WTC11 (cell line): Measurements from ENCODE around the gene TNFRSF6B. TPM values are rescaled to one million over a fixed set of nuclear protein-coding genes. Genes with fewer than 3 reads are reported as not detected.

Experiments used
- ATAC-seq: fragments of 200-7000 bp; cut with Tn5 transposase; 2 replicates; pipeline ENCODE4 v1.10.0; 2021; ENCODE audit warnings: mild to moderate bottlenecking, moderate library complexity
- CTCF ChIA-PET: fragments of 300-600 bp; sonication (Branson Sonifier 250); formaldehyde crosslinking; loops from one replicate; lab custom pipeline; 2021; ENCODE audit warnings: antibody characterized with exemption; lab: Charles Lee
- POLR2A ChIA-PET: fragments of 350-600 bp; sonication (Branson Sonifier 250); formaldehyde crosslinking; loops from one replicate; lab custom pipeline; 2021; ENCODE audit warnings: antibody characterized with exemption; lab: Charles Lee
- DNase-seq: peaks from one replicate; pipeline ENCODE4 v3.0.0; 2021; ENCODE audit warnings: low spot score
- H3K27ac Mint-ChIP-seq: 2 replicates; pipeline ENCODE4 v1.8.0; 2021; ENCODE audit warnings: mixed read lengths
- H3K27me3 Mint-ChIP-seq: 2 replicates; pipeline ENCODE4 v1.8.0; 2021; ENCODE audit warnings: low read depth, mild to moderate bottlenecking, moderate library complexity, mixed read lengths
- H3K36me3 Mint-ChIP-seq: 2 replicates; pipeline ENCODE4 v1.8.0; 2021; ENCODE audit warnings: mixed read lengths
- H3K4me1 Mint-ChIP-seq: 2 replicates; pipeline ENCODE4 v1.8.0; 2022; ENCODE audit warnings: mixed read lengths
- H3K4me3 Mint-ChIP-seq: 2 replicates; pipeline ENCODE4 v1.8.0; 2021; ENCODE audit warnings: mild to moderate bottlenecking, moderate library complexity, mixed read lengths
- H3K9me3 Mint-ChIP-seq: 2 replicates; pipeline ENCODE4 v1.8.0; 2021; ENCODE audit warnings: mixed read lengths
- E2F4 ChIP-seq: sonication (generic); formaldehyde crosslinking; IDR thresholded peaks from 2 replicates; pipeline ENCODE4 v1.8.1; 2022; ENCODE audit warnings: low read depth, mild to moderate bottlenecking, moderate library complexity, missing genetic modification reagents, borderline replicate concordance
- ELF4 ChIP-seq: sonication (generic); formaldehyde crosslinking; IDR thresholded peaks from 2 replicates; pipeline ENCODE4 v1.8.1; 2022; ENCODE audit warnings: low read depth, mild to moderate bottlenecking, moderate library complexity, missing genetic modification reagents
- ETV6 ChIP-seq: sonication (generic); formaldehyde crosslinking; IDR thresholded peaks from 2 replicates; pipeline ENCODE4 v1.8.1; 2022; ENCODE audit warnings: mild to moderate bottlenecking, missing genetic modification reagents
- FOXP4 ChIP-seq: sonication (generic); formaldehyde crosslinking; IDR thresholded peaks from 2 replicates; pipeline ENCODE4 v1.8.0; 2022; ENCODE audit warnings: mild to moderate bottlenecking, missing genetic modification reagents
- GABPB1 ChIP-seq: sonication (generic); formaldehyde crosslinking; IDR thresholded peaks from 2 replicates; pipeline ENCODE4 v1.8.1; 2023; ENCODE audit warnings: mild to moderate bottlenecking, missing genetic modification reagents
- GTF2I ChIP-seq: fragments of 250-450 bp; sonication (Bioruptor Pico); conservative IDR thresholded peaks from 2 replicates; pipeline ENCODE4 v1.4.0; 2021; ENCODE audit warnings: mild to moderate bottlenecking
- HMGXB4 ChIP-seq: sonication (generic); formaldehyde crosslinking; IDR thresholded peaks from 2 replicates; pipeline ENCODE4 v1.8.1; 2023; ENCODE audit warnings: mild to moderate bottlenecking, moderate library complexity, missing genetic modification reagents
- MYBL2 ChIP-seq: sonication (generic); formaldehyde crosslinking; IDR thresholded peaks from 2 replicates; pipeline ENCODE4 v1.8.1; 2023; ENCODE audit warnings: mild to moderate bottlenecking, moderate library complexity, missing genetic modification reagents
- NR3C1 ChIP-seq: sonication (generic); formaldehyde crosslinking; conservative IDR thresholded peaks from 2 replicates; pipeline ENCODE4 v1.8.1; 2023; ENCODE audit warnings: low read depth, mild to moderate bottlenecking, missing genetic modification reagents
- total RNA-seq: library from RNA; stranded (reverse); gene quantifications from 3 replicates; pipeline ENCODE4 v1.2.3, GENCODE V29; 2021
- TF ChIP-seq, protein P1 (sequence below): sonication (generic); formaldehyde crosslinking; IDR thresholded peaks from 2 replicates; pipeline ENCODE4 v1.8.0; 2022; ENCODE audit warnings: missing genetic modification reagents

The TNFRSF6B gene
- total RNA-seq, 1 experiment from 2014 or later, result not detected

DNA sequence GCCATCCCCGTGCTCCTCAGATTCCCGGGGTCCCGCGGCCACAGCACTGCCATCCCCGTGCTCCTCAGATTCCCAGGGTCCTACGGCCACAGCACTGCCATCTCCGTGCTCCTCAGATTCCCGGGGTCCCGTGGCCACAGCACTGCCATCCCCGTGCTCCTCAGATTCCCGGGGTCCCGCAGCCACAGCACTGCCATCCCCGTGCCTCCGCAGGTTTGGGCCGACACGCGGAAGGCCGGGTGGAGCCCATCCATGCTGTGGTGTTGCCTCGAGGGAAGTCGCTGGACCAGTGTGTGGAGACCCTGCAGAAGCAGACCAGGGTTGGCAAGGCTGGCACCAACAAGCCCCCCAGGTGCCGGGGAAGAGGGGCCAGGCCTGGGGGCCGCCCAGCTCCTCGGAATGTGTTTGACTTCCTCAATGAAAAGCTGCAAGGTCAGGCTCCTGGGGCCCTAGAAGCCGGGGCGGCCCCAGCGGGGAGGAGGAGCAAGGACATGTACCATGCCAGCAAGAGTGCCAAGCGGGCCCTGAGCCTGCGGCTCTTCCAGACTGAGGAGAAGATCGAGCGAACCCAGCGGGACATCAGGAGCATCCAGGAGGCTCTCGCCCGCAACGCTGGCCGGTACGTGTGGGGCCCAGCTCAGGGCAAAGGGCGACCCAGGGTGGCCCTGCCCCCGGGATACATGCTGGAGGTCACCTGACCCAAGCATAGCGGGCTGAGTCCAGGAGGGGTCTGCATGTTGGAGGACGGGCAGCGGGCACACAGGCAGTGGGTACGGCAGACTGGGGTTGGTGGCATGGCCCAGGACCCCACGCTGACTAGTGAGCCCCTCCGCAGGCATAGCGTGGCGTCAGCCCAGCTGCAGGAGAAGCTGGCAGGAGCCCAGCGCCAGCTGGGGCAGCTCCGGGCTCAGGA is 38.8 kb downstream of the TNFRSF6B start (continued):
- TF ChIP-seq ETV6 (CRISPR knock-in tag), result no peak
- TF ChIP-seq E2F4 (CRISPR knock-in tag), result no peak
- no peak for TF ChIP-seq FOXP4 (CRISPR knock-in tag)

GRCh38 chr20:63735859-63736718 is 39.6 kb downstream of the TNFRSF6B start, which contains the start of gene LIME1:
Gene LIME1, plus strand, starts transcription at chr20:63736664. Its CDS starts 886 bp downstream, at chr20:63737550.
- POLR2A ChIA-PET, result interaction anchor here (0.6 to 0.9 kb wide), 2 partner anchors 17 to 18 kb away, joined by 3 read pairs; no protein-coding TSS in a partner anchor
- DNase-seq (no peak), ATAC-seq (no peak)
- Mint-ChIP-seq H3K4me1 (no peaks in the 10 kb centered on the region), H3K9me3 (no peaks in the 10 kb centered on the region), H3K27me3 (no peaks in the 10 kb centered on the region), H3K27ac (no peak within 1 kb of the TSS), H3K4me3 (peak within 1 kb of the TSS; percentile 30; the same call in 1 of the 2 replicates), H3K36me3 (peaks cover 8% of the 10 kb centered on the region; the same call in 1 of the 2 replicates)
- TF ChIP-seq GTF2I (CRISPR knock-in tag) (no peak), ELF4 (CRISPR knock-in tag) (no peak), GABPB1 (no peak), HMGXB4 (CRISPR knock-in tag) (no peak), MYBL2 (CRISPR knock-in tag) (no peak), NR3C1 (CRISPR knock-in tag) (no peak)
- TF ChIP-seq, protein P1, sequence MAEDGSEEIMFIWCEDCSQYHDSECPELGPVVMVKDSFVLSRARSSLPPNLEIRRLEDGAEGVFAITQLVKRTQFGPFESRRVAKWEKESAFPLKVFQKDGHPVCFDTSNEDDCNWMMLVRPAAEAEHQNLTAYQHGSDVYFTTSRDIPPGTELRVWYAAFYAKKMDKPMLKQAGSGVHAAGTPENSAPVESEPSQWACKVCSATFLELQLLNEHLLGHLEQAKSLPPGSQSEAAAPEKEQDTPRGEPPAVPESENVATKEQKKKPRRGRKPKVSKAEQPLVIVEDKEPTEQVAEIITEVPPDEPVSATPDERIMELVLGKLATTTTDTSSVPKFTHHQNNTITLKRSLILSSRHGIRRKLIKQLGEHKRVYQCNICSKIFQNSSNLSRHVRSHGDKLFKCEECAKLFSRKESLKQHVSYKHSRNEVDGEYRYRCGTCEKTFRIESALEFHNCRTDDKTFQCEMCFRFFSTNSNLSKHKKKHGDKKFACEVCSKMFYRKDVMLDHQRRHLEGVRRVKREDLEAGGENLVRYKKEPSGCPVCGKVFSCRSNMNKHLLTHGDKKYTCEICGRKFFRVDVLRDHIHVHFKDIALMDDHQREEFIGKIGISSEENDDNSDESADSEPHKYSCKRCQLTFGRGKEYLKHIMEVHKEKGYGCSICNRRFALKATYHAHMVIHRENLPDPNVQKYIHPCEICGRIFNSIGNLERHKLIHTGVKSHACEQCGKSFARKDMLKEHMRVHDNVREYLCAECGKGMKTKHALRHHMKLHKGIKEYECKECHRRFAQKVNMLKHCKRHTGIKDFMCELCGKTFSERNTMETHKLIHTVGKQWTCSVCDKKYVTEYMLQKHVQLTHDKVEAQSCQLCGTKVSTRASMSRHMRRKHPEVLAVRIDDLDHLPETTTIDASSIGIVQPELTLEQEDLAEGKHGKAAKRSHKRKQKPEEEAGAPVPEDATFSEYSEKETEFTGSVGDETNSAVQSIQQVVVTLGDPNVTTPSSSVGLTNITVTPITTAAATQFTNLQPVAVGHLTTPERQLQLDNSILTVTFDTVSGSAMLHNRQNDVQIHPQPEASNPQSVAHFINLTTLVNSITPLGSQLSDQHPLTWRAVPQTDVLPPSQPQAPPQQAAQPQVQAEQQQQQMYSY, result no peak
- CTCF ChIA-PET, result interaction anchor here (1.7 to 3.1 kb wide), 2 partner anchors 28 to 39 kb away, joined by 7 to 14 read pairs; partner anchors contain the start of genes ARFRP1 and ZGPAT
